Omental fat pad (tissue), 4 donors: ENCODE results near the gene TBC1D3L. TPM values are rescaled to one million over a fixed set of nuclear protein-coding genes. Genes with fewer than 3 reads are reported as not detected.
"Not testable (repeated sequence)": the region's sequence is repeated elsewhere in the genome, so short reads cannot be mapped to it uniquely, and the experiment has no call there.

Experiments
- ATAC-seq: fragments of 150-250 bp; one replicate; pipeline ENCODE4 v1.9.1; 2016; ENCODE audit warnings: mild to moderate bottlenecking, moderate library complexity; ENCODE audit not compliant: low FRiP score
- DNase-seq: peaks from one replicate; pipeline ENCODE4 v3.0.0-alpha.2; 2019; ENCODE audit warnings: low spot score
- small RNA-seq: library from RNA; depleted of rRNA; stranded (forward); fragments of <200 nt; gene quantifications from one replicate; pipeline ENCODE3, GENCODE V24; 2016
- total RNA-seq, 4 donors: library from RNA; depleted of rRNA; stranded (reverse); fragments of >200 nt; gene quantifications; one replicate each; pipeline ENCODE4 v1.1.0, GENCODE V29; 2016

TBC1D3L gene
- 10 to 100 TPM in 3 of 4 donors, 1 to 10 TPM in 1; 9.7 to 13.9 (median 12.2) TPM for total RNA-seq

DNA sequence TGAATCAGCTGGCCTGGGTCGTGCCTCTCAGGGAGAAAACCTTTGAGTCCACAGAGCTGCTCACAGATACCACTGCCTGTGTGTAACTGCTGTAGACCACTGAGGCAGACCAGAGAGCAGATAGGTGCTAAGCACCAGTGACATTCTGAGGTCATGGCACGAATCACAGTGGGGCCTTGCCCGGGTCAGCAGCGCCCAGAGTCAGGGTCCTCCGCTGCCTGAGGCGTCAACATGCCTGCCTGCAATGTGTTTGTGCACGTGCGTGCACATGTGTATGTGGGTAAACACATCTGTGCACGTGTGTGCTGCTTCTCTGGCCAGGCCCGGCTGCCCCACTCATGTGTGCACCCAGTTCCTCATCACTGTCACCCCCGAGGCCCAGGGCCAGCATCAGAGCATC lies at the start of gene TBC1D3L:
TBC1D3L (minus strand) TSS at position 101 of the 400 bp plus-strand sequence. CDS start 1,540 bp downstream, outside the sequence.
- not testable (repeated sequence) for DNase-seq, ATAC-seq

DNA sequence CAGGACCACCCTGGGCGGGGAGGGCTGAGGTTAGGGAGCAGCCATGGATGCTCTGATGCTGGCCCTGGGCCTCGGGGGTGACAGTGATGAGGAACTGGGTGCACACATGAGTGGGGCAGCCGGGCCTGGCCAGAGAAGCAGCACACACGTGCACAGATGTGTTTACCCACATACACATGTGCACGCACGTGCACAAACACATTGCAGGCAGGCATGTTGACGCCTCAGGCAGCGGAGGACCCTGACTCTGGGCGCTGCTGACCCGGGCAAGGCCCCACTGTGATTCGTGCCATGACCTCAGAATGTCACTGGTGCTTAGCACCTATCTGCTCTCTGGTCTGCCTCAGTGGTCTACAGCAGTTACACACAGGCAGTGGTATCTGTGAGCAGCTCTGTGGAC lies 14.8 kb upstream of the TBC1D3L start, which contains the start of gene TBC1D3D:
TBC1D3D (plus strand) TSS at position 301 of the 400 bp plus-strand sequence. CDS start 1,585 bp downstream, outside the sequence.
- not testable (repeated sequence) for DNase-seq, ATAC-seq

Small RNA genes lying within 50 kb of the gene (small RNA-seq; reads per million reads assigned to genes)
- not detected for gene RF00001

Other genes with a start within 250 kb of the TBC1D3L start
- gene HNF1B, start 244.0 kb downstream of the TBC1D3L start, total RNA-seq: not detected
- not detected for gene TBC1D3K, start 64.6 kb downstream of the TBC1D3L start, total RNA-seq
- under 1 TPM in 1 of 4 donors, not detected in 3; 0.28 TPM for gene TBC1D3D, start 14.9 kb upstream of the TBC1D3L start, total RNA-seq
- under 1 TPM in 1 of 4 donors, not detected in 3; 0.79 TPM for gene TBC1D3C, start 79.6 kb upstream of the TBC1D3L start, total RNA-seq
- gene TBC1D3E, start 138.9 kb upstream of the TBC1D3L start, total RNA-seq: not detected
- gene TBC1D3, start 203.5 kb upstream of the TBC1D3L start, total RNA-seq: not detected